Measurements from ENCODE around the gene NFYC.

Gene NFYC

GRCh38 chr1:40789661-40790430, 98.3 kb downstream of the NFYC start:
- no peak for TF ChIP-seq EZH2 (IDR thresholded peaks at IDR 0.05; ENCODE audit: borderline replicate concordance, low read depth, low read length, severe bottlenecking)
- TF ChIP-seq CTCF (IDR thresholded peaks at IDR 0.05; ENCODE audit: borderline replicate concordance, extremely low read depth, low read length, poor library complexity, severe bottlenecking): no peak
- Histone ChIP-seq H3K27me3 (ENCODE audit: insufficient read depth, low read length, poor library complexity) (no peaks in the 10 kb centered on the region), H3K4me2 (ENCODE audit: insufficient read depth, low read length) (no peak overlapping the region), H3K79me2 (ENCODE audit: insufficient read depth, low read length) (no peaks in the 10 kb centered on the region), H4K20me1 (ENCODE audit: insufficient read depth, low read length) (peaks cover 4% of the 10 kb centered on the region; the same call in 1 of the 2 replicates), H3K9ac (ENCODE audit: low read depth, low read length) (no peak overlapping the region), H3K9me3 (ENCODE audit: insufficient read depth, low read length, severe bottlenecking) (no peaks in the 10 kb centered on the region), H3K36me3 (ENCODE audit: insufficient read depth, low read length) (no peaks in the 10 kb centered on the region), H2AFZ (ENCODE audit: low read depth, low read length) (no peak overlapping the region), H3K4me3 (ENCODE audit: low read depth in 1 of 2, low read length in 2 of 2) (no peak overlapping the region), H3K27ac (ENCODE audit: low read length) (no peak overlapping the region), H3K4me1 (ENCODE audit: insufficient read depth, low read length) (no peaks in the 10 kb centered on the region)
- ATAC-seq (ENCODE audit: insufficient read depth, low read depth) (no peak), DNase-seq (no peak)

GRCh38 chr1:40792036-40792435, 100.5 kb downstream of the NFYC start:
- Histone ChIP-seq H4K20me1 (ENCODE audit: insufficient read depth, low read length) (no peaks in the 10 kb centered on the region), H3K27ac (ENCODE audit: low read length) (no peak overlapping the region), H3K4me3 (ENCODE audit: low read depth in 1 of 2, low read length in 2 of 2) (no peak overlapping the region), H3K79me2 (ENCODE audit: insufficient read depth, low read length) (no peaks in the 10 kb centered on the region), H3K9me3 (ENCODE audit: insufficient read depth, low read length, severe bottlenecking) (no peaks in the 10 kb centered on the region), H3K36me3 (ENCODE audit: insufficient read depth, low read length) (no peaks in the 10 kb centered on the region), H3K4me2 (ENCODE audit: insufficient read depth, low read length) (no peak overlapping the region), H3K9ac (ENCODE audit: low read depth, low read length) (no peak overlapping the region), H3K27me3 (ENCODE audit: insufficient read depth, low read length, poor library complexity) (no peaks in the 10 kb centered on the region), H2AFZ (ENCODE audit: low read depth, low read length) (no peak overlapping the region), H3K4me1 (ENCODE audit: insufficient read depth, low read length) (no peaks in the 10 kb centered on the region)
- TF ChIP-seq CTCF (IDR thresholded peaks at IDR 0.05; ENCODE audit: borderline replicate concordance, extremely low read depth, low read length, poor library complexity, severe bottlenecking) (no peak), EZH2 (IDR thresholded peaks at IDR 0.05; ENCODE audit: borderline replicate concordance, low read depth, low read length, severe bottlenecking) (no peak)
- no peak for ATAC-seq (ENCODE audit: insufficient read depth, low read depth)
- DNase-seq: no peak

- TF ChIP-seq EZH2 (IDR thresholded peaks at IDR 0.05; ENCODE audit: borderline replicate concordance, low read depth, low read length, severe bottlenecking) (no peak), CTCF (IDR thresholded peaks at IDR 0.05; ENCODE audit: borderline replicate concordance, extremely low read depth, low read length, poor library complexity, severe bottlenecking) (no peak)
- Histone ChIP-seq H3K9me3 (ENCODE audit: insufficient read depth, low read length, severe bottlenecking) (no peaks in the 10 kb centered on the region), H3K9ac (ENCODE audit: low read depth, low read length) (no peak overlapping the region), H3K27ac (ENCODE audit: low read length) (no peak overlapping the region), H3K27me3 (ENCODE audit: insufficient read depth, low read length, poor library complexity) (no peaks in the 10 kb centered on the region), H3K4me1 (ENCODE audit: insufficient read depth, low read length) (no peaks in the 10 kb centered on the region), H3K4me3 (ENCODE audit: low read depth in 1 of 2, low read length in 2 of 2) (no peak overlapping the region), H2AFZ (ENCODE audit: low read depth, low read length) (no peak overlapping the region), H3K79me2 (ENCODE audit: insufficient read depth, low read length) (no peaks in the 10 kb centered on the region), H3K36me3 (ENCODE audit: insufficient read depth, low read length) (no peaks in the 10 kb centered on the region), H3K4me2 (ENCODE audit: insufficient read depth, low read length) (no peak overlapping the region), H4K20me1 (ENCODE audit: insufficient read depth, low read length) (no peaks in the 10 kb centered on the region)
- ATAC-seq (ENCODE audit: insufficient read depth, low read depth) (no peak), DNase-seq (no peak)
Measured at GRCh38 chr1:40793617-40794016, 102.1 kb downstream of the NFYC start.

All from DND-41 (cell line).